ENCODE results near the gene RBM4B.
"Not testable (repeated sequence)": the region's sequence is repeated elsewhere in the genome, so short reads cannot be mapped to it uniquely, and the experiment has no call there.

The RBM4B gene

DNA sequence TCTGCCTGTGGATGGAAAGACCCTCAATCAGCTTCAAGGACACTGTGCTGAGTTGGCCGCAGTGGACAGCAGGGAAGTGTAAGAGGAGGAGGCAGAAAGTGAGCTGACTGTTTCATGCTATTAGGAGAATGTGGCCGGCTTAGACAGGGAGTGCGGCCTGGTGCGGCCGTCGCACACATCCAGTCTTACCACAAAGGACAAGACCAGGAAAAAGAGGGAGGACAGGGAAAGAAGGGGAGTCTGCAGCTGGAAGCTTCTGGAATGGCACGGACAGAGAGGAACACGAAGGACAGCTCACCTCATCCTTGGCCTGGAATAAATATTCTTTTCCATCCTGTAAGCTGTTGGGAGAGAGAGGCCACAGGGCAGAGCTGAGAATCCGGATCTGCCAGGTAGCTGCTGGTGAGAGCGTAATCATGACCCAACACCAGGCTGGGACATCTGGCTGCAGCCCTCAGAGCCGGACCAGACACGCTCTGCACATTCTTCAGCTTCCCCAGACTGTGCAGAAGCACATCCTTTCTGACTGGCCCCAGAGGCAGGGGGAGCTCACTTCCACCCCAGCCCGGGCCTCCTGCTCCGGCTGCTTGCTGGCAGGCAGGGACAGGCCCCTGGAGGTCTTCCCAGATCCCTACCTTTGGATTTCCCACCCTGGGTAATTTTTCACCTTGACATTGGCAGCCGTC lies 8.6 kb upstream of the RBM4B start:
- no peak for DNase-seq

DNA sequence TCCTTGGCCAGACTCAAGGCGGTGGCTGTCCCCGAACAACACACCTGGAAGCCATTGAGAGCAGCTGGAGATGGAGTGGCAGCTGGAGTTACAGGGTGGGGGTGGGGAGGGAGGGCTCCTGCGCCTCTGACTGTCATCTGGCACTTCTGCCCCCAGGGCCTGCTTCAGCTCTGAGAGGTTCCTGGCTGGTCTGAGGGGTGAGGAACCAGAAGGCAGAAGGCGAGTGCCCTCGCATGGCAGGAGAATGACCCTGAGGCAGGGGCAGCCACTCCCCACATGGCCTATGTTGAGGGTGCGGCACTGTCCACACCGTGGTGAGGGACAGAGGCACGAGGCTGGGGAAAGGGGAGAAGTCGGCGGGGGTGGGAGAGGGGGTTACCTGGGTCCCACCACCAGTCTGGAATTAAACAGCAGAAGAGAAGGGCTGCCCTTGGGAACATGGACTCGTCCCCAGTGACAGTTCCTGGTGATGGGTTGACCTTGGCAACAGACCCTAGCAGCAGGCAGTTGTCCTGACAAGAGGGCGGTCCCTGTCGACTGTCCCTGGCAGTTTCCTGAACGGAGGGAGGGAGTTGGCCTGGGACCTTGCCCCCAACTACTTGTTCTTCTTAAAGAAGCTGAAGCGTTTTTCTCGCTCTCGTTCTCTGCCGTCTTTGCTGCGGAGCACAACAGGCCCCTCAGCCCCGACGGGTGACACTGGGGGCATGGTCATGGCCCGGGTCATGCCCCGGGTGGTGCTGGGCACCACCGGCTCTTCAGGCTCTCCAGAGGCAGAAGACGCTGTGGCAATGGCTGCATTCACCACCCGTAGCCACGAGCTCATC lies 7.8 kb upstream of the RBM4B start:
- DNase-seq: no peak

DNA sequence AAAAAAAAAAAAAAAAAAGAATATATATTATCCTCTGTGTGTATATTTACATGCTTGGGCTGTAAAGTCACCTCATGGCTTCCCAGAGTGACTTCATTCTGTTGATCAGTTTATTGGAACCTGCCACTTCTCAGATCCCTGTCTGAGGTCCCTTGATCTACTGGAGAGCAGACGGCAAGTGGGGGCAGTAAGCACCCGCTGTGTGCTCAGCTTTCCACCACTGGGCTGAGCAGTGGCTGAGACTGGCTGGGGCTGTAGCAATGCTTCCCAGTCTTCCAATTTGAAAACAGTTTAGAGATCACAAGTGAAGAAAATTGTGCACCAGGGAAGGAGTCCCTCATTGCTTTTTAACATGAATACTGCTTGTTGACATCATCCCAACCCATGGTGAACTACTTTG lies 6.9 kb upstream of the RBM4B start:
- no peak for DNase-seq

DNA sequence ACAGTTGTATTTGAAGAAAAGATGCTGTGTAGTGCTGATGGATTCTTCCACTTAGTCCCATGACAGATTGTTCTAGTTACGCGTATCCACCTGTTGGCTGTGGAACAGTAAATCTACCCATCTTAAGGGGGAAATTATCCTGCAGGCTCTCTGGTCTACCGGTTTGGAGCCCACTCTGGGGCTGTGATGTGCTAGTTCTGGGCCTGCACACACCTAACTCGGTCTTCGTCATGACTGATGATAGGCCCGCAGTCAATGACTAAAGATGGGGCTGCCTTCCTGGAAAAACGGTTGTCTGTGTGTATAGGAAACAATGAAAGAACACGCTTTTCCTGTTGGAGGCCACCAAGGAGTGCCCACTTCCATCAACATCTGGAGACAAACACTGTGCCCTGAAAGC lies 6.2 kb upstream of the RBM4B start:
- no peak for DNase-seq

DNA sequence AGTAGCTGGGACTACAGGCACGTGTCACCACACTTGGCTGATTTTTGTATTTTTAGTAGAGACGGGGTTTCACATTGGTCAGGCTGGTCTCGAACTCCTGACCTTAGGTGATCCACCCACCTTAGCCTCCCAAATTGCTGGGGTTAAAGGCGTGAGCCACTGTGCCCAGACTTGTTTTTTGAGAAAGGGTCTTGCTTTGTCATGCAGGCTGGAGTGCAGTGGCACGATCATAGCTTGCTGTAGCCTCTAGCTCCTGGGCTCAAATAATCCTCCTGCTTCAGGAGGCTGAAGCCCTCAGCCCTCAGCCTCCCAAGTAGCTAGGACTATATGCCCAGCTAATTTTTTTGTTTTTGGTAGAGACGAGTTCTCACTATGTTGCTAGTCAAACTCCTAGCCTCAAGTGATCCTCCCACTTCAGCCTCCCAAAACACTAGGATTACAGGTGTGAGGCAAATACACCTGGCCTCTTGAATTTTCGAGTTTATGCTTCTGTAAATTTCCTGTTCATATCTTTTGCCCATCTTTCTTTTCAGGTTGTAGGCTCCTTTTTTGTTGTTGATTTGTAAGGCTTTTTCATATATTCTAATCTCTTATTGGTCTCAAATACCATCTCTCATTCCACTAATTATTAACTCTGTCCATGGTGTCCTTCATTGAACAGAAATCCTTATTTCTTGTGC lies 3.4 kb upstream of the RBM4B start:
- DNase-seq: no peak

DNA sequence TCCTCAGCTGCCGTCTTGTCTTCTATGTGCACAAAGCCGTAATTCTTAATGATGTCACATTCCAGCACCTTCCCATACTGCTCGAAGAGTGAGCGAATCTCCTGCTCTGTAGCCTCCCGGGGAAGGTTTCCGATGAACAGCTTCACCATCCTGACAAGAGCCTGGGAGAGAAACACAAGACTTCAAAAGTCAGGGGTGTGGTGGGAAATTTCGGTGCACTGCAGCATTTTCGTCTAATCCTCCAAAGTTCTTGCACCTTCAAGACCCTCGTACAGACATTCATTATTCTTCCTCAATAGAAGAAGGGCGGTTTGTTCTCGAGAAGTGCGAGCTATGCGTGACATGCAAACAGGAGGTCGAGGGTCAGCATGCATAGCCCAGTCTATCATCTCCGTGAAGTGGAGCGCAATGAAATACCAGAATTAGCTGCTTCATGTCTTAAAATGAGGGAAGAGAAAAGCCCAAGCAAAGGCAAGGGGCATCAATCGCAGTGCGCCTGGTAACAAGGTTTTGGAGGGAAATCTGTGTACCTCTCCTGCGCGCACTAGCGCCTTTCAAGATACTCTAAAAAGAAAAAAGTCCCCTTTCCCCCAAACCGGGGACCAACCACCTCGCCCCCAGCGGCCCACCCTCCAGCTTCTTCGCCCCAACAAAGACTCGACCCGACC lies 622 bp downstream of the RBM4B start:
- DNase-seq: no peak

DNA sequence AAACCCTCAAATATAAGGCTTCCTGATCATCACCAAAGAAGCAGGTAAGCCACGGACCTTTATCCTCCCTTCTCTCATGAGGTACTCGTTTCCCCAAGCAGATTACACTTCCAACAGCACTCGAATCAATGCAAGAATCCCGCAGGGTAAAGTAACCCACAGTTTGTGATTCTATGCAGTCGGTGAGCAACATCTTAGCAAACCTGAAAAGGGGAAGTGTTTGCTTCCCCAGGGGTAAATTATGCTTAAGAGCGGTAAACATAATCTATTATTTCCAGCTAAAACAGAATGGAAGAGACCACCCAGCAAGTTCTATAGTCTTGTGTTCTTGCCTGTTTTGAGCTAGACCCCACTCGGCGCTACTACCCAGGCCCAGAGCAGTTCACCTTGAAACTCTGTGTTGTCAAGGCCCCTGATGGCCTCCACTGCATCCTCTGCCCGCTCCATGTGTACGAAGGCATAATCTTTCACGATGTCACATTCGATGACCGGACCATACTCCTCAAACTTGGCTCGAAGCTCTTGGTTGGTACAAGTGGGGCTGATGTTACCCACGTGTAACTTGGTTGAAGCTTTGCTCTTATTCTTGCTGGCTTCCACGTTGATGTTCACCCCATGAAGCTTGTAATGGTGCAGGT lies 1.3 kb downstream of the RBM4B start:
- DNase-seq: no peak

DNA sequence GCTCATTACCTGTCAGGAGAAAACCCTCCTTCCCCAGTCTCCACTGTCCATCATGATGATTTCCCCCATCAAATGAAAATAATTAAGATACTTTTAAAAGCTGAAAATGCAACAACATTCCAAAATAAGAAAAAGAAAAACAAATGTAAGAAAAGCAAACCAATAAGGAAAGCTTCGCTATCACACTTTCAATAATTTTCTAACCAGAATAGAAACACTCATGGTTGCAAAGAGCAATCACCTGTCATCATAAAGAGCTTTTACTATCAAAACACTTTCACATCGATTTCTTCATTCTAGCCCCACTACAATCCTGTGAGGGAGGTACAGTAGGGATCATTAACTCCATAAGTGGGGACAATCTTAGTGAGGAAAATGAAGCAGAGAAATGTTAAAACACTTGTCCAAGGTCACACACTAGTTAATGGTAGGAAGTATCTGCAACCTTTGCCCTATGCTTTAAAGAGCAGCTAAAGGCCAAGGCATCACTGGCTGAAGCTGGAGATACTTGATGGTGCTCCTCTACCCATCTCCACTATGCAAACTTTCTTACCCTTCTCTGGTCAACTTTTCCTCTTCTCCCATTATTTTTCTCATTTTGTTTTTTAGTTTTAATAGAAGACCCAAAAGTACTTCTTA lies 2.6 kb downstream of the RBM4B start:
- no peak for DNase-seq

DNA sequence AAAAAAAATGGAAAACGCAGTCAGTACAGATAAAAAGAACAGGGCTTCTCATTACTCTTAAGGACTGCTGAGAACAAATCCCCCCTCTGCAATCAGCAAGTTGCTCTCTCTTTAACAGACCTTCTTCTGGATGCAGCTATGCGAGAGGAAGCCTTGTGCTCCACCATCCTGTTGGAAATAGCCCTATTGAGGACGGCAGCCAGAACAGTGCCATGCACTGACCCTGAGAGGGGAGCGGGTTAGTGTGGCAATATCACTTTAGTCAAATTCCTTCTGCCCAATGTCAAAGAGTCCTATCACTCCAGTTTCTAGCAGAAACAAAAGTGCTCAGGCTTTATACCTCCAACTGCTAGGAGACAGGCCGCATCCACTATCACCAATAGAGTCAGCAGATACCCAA lies 6.9 kb downstream of the RBM4B start:
- no peak for DNase-seq

DNA sequence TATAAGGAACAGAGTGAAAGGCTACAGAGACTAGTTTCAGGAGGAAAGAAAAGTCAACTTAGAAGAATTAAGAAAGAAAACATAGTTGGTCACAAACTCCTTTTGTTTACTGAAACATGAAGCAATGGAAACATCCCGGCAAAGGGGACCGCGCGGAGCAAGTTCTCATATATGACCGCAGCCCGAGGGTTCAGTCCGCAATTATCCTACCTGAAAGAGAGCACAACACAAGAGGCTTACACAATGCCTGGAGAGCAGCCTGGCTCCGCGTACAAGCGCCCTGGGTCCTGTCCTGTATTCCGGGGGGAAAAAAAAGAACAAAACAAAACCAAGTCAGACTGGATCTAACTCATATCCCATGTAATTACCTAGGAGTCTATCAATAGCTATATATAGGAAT lies 12.3 kb downstream of the RBM4B start:
- no peak for DNase-seq

DNA sequence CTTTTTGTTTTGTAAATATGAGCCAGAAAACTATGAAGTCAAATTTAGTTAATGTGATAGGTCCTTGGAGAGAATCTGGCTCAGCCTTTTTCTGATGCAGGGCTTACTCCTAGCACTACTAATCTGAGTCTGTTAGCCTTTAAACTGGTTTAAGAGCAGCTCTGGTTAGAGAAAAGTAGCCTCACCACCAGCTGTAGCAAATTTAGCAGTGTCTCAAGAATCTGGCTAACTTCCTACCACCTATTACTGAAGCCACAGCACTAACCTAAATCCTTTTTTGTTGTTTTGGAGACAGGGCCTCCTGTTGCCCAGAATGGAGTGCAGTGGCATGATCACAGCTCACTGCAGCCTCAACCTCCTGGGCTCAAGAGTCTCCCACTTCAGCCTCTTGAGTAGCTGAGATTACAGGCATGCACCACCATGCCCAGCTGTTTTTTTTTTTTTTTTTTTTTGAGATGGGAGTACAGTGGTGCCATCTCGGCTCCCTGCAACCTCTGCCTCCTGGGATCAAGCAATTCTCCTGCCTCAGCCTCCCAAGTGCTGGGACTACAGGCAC lies 13.9 kb downstream of the RBM4B start:
- no peak for DNase-seq

DNA sequence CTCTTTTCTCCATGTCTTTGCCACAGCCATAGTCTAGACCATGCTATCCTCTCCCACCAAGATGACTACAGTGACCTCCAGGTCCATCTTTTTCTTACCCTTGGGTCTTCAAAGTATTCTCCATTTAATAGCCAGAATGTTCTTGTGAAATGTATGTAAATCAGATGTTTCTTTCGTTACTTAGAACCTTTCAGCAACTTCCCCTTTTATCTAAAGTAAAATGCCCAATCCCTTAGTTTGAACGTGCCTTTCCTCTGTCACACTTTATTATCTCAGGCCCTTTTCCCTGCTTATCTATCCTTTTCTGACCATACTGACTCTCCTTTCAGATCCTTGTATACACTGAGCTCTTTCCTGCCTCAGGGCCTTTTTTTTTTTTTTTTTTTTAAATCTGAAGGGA lies 17.9 kb downstream of the RBM4B start:
- DNase-seq: no peak

DNA sequence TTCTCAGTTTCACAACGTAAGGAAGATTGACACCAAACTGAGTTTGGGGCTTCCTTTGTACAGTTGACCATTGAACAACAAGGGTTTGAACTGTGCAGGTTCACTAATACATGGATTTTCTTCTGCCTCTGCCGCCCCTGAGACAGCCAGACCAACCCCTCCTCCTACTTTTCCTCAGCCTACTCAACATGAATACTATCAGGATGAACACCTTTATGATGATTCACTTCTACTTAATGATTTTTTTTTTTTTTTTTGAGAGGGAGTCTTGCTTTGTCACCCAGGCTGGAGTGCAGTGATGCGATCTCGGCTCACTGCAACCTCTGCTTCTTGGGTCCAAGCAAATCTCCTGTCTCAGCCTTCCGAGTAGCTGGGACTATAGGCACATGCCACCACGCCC lies 24.6 kb downstream of the RBM4B start:
- DNase-seq: no peak

DNA sequence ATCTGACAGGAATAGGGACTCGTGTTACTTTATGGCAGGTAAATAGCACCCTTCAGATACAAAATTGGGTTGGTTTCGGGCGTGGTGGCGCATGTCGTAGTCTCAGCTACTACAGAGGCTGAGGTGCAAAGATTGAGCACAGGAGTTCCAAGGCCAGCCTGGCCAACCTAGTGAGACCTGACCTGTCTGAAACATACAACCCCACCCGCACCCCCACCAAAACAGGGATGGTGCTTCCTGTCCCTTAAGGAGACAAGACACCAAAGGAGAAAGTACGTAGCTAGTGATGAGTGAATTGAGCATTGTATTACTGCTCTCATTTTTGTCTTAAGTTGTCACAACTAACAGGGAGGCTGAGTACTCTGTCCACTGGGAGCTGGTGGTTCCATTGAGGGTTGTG lies 25.0 kb downstream of the RBM4B start:
- no peak for DNase-seq

DNA sequence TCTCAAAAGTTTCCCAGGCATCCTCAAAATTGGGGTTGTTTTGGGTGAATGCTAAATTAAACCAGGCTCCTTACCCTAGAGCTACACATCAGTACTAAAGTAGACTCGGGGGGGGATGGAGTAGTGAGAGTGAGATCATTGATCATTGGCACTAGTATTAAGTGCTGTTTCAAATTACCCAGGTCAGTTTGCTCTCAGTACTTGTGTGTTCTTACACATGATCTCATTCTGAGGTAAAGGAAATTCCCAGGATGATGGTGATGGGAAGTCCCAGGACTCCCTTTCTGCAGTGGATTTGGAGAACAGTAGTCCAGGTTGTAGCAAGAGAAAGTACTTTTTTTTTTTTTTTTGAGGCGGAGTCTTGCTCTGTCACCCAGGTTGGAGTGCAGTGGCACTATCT lies 26.7 kb downstream of the RBM4B start:
- DNase-seq: no peak

DNA sequence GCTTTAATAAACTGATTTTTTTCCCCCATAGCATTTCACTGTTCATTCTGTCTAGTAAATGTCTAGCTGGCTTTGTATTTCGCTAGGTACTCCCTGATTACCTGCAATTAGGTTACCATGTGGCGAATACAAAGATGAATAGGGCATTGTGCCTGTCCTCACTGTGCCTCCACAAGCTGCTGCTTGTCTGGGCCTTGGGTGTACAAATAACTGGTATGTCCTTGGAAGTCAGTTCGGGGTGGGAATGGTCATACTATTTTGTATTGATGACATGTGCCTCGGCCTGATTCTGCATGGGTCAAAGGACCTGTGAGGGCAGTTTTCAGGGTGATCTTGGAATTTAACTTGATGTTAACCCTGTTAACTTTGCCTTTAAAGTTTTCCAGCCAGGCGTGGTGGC lies 27.8 kb downstream of the RBM4B start:
- DNase-seq: no peak

DNA sequence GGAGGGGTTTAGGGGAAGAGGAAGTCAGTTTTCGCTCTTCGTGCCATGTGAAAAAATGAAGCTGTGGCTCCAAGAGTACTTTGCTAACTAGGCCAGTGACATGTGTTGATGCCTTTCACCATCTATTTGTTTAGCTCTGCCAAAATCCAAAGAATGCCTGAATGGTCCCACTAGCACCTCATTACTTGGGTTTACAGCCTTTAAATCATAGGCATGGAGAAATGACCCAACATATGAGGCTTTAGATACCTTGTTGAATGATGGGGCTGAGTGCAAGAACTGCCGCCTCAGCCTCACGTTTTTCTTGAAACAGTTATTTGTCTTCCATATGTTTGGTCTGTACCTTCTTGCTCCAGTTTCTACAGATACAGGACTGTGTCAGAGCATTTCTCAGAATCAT lies 30.9 kb downstream of the RBM4B start:
- DNase-seq: no peak

DNA sequence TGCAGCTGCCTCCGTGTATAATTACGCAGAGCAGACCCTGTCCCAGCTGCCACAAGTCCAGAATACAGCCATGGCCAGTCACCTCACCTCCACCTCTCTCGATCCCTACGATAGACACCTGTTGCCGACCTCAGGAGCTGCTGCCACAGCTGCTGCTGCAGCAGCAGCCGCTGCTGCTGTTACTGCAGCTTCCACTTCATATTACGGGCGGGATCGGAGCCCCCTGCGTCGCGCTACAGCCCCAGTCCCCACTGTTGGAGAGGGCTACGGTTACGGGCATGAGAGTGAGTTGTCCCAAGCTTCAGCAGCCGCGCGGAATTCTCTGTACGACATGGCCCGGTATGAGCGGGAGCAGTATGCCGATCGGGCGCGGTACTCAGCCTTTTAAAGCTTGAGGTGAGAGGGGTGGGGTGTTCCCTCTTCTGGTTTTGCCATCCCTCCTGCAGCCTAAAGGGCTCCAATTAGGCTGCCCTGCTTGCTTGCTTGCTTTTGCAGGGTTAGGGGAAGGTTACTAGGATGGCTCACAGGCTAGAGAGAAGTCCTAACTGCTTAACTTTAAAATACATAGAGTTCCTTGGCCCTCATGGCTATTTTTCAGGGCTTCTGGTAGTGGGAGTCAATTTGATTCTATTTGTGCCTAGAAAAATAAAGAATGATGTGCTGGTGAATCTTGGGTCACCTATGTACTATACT lies 33.8 kb downstream of the RBM4B start:
- no peak for DNase-seq

DNA sequence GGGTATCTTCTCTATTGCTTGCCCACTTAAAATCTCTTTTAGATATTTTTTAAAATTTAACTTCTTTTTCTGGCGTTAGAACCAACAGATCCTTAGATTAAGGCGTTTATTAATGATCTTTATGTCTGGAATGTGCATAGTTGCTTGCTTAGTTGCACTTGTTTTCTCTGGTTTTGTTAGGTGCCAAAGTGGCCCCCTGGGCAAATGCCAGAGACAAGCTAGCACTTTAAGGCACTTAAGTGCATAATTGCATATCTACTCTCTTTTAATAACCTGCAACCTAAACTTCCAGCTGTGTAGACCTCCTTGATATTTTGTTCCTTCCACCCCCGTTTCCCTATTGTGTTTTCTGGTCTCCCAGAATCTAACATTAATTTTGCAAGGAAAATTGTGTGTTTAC lies 35.9 kb downstream of the RBM4B start:
- DNase-seq: no peak

DNA sequence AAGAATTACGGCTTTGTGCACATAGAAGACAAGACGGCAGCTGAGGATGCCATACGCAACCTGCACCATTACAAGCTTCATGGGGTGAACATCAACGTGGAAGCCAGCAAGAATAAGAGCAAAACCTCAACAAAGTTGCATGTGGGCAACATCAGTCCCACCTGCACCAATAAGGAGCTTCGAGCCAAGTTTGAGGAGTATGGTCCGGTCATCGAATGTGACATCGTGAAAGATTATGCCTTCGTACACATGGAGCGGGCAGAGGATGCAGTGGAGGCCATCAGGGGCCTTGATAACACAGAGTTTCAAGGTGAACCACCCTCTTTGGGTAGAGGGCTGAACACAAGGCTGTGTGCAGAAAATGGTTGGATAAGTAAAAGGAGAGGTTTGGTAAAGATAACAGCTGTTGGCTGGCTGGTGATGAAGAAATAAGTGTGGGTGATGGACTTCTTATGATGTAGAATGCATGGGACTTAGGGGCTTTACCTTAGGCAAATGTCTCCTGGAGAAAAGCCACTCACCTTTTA lies 37.8 kb downstream of the RBM4B start:
- DNase-seq: not testable (repeated sequence)

DNA sequence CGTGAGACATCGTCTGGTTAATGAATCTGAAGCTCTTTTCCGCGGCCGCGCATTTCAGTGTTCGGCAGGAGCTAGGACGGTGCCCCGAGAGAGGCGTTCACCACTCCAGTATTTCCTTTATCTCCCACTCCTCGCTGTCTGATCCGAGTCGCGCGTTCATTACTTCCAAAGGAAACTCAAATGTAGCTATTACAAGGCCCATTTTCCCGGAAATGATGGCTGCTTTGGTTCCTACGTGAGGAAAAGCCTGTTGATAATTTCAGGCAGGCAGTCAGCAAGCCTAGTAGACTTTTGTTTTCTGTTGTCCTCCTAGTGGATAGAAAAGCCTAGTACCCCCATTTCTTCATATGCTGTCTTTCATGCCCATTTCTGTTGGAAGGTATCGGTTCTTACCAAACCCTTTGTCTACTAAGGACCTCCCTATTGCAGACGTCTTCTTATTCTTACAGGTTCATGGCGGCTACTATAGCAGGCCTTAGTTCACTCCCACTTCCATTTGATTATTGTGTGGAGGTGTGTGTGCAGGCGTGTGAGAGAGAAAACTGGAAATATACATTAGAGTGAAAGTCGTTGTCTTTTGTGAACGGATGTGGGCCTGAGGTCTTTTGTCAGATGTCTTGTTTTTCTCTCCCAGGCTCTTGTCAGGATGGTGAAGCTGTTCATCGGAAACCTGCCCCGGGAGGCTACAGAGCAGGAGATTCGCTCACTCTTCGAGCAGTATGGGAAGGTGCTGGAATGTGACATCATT lies 38.4 kb downstream of the RBM4B start:
- no peak for DNase-seq

Measured in DMS 273 treated with DMSO at 0.1 percent for 48 hours (cell line).